C4-2B (cell line): ENCODE measurements around the gene ITGBL1.

Experiments
- ZFX ChIP-seq: fragments of 450-650 bp; IDR thresholded peaks from 2 replicates; pipeline ENCODE4 v1.6.1; 2017
- TF ChIP-seq, protein P1 (sequence below): fragments of 450-650 bp; conservative IDR thresholded peaks from 2 replicates; pipeline ENCODE4 v1.5.1; 2017; ENCODE audit warnings: mild to moderate bottlenecking

DNA sequence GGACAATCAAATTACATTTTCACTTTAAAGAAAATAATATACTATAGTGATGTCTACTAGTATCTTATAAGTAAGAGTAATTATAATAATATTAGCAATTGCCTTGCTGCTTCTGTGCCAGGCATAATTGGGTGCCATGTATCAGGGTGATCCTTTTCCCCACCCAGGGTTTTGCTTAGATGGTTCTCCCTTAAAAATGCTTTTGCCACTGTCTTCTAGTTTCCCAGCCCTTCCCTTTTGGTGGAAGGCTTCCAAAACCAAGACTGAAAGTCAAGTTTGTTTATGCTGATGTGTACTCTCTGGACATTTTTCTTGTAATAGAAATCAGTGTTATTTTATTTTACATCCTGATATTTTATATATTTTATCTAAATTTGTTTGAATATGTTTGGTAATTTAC, 77.8 kb downstream of the ITGBL1 start:
- TF ChIP-seq, protein P1, sequence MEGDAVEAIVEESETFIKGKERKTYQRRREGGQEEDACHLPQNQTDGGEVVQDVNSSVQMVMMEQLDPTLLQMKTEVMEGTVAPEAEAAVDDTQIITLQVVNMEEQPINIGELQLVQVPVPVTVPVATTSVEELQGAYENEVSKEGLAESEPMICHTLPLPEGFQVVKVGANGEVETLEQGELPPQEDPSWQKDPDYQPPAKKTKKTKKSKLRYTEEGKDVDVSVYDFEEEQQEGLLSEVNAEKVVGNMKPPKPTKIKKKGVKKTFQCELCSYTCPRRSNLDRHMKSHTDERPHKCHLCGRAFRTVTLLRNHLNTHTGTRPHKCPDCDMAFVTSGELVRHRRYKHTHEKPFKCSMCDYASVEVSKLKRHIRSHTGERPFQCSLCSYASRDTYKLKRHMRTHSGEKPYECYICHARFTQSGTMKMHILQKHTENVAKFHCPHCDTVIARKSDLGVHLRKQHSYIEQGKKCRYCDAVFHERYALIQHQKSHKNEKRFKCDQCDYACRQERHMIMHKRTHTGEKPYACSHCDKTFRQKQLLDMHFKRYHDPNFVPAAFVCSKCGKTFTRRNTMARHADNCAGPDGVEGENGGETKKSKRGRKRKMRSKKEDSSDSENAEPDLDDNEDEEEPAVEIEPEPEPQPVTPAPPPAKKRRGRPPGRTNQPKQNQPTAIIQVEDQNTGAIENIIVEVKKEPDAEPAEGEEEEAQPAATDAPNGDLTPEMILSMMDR = no peak
- TF ChIP-seq ZFX = no peak
